NCI-H2029 (cell line): ENCODE measurements around the gene CIAO3.
A peak's percentile ranks its signal among the peaks of the same experiment; 100 is the strongest.
"Not testable (repeated sequence)": the region's sequence is repeated elsewhere in the genome, so short reads cannot be mapped to it uniquely, and the experiment has no call there.

Experiments
- DNase-seq: peaks from one replicate; lab custom pipeline; 2025; lab: John Stamatoyannopoulos, UW

Gene CIAO3

GRCh38 chr16:692356-693108 is 48.3 kb downstream of the CIAO3 start:
- DNase-seq: no peak

GRCh38 chr16:691242-691641 is 49.6 kb downstream of the CIAO3 start:
- DNase-seq: not testable (repeated sequence)

GRCh38 chr16:689175-689897 is 51.5 kb downstream of the CIAO3 start:
- no peak for DNase-seq

GRCh38 chr16:687499-687898 is 53.3 kb downstream of the CIAO3 start:
- no peak for DNase-seq

- no peak for DNase-seq
These were observed 54.1 kb downstream of the CIAO3 start for GRCh38 chr16:686459-687260.

- DNase-seq: peak; percentile 62
These were observed 54.8 kb downstream of the CIAO3 start for GRCh38 chr16:685967-686366.

GRCh38 chr16:684961-685696 is 55.7 kb downstream of the CIAO3 start:
- DNase-seq: peak; percentile 84

GRCh38 chr16:684071-684794 is 56.6 kb downstream of the CIAO3 start, which contains the start of gene JMJD8:
Gene JMJD8, minus strand, starts transcription at chr16:684334. Its CDS starts 15 bp downstream, at chr16:684319.
- peak; percentile 95 for DNase-seq

- no peak for DNase-seq
These were observed 57.3 kb downstream of the CIAO3 start for GRCh38 chr16:683396-684070.

- no peak for DNase-seq
These were observed 58.1 kb downstream of the CIAO3 start for GRCh38 chr16:682493-683395.

GRCh38 chr16:681746-682427 is 58.9 kb downstream of the CIAO3 start:
- DNase-seq: no peak

- peak; percentile 24 for DNase-seq
These were observed 59.6 kb downstream of the CIAO3 start for GRCh38 chr16:680967-681745.

GRCh38 chr16:680625-680945 is 60.2 kb downstream of the CIAO3 start:
- no peak for DNase-seq

- peak; percentile 75 for DNase-seq
These were observed 60.8 kb downstream of the CIAO3 start, which contains the start of gene STUB1 for GRCh38 chr16:679814-680624. Gene STUB1, plus strand, starts transcription at chr16:680410. Its CDS starts 116 bp downstream, at chr16:680526.
